NCI-H146 (cell line): ENCODE data around the gene GPR62.
A peak's percentile ranks its signal among the peaks of the same experiment; 100 is the strongest.

Source experiments
- DNase-seq: peaks from one replicate; lab custom pipeline; 2025; lab: John Stamatoyannopoulos, UW

Gene GPR62

DNA sequence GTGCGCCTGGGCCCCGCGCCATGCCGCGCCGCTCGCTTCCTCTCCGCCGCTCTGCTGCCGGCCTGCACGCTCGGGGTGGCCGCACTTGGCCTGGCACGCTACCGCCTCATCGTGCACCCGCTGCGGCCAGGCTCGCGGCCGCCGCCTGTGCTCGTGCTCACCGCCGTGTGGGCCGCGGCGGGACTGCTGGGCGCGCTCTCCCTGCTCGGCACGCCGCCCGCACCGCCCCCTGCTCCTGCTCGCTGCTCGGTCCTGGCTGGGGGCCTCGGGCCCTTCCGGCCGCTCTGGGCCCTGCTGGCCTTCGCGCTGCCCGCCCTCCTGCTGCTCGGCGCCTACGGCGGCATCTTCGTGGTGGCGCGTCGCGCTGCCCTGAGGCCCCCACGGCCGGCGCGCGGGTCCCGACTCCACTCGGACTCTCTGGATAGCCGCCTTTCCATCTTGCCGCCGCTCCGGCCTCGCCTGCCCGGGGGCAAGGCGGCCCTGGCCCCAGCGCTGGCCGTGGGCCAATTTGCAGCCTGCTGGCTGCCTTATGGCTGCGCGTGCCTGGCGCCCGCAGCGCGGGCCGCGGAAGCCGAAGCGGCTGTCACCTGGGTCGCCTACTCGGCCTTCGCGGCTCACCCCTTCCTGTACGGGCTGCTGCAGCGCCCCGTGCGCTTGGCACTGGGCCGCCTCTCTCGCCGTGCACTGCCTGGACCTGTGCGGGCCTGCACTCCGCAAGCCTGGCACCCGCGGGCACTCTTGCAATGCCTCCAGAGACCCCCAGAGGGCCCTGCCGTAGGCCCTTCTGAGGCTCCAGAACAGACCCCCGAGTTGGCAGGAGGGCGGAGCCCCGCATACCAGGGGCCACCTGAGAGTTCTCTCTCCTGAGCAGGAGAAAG is 951 bp downstream of the GPR62 start:
- no peak for DNase-seq

DNA sequence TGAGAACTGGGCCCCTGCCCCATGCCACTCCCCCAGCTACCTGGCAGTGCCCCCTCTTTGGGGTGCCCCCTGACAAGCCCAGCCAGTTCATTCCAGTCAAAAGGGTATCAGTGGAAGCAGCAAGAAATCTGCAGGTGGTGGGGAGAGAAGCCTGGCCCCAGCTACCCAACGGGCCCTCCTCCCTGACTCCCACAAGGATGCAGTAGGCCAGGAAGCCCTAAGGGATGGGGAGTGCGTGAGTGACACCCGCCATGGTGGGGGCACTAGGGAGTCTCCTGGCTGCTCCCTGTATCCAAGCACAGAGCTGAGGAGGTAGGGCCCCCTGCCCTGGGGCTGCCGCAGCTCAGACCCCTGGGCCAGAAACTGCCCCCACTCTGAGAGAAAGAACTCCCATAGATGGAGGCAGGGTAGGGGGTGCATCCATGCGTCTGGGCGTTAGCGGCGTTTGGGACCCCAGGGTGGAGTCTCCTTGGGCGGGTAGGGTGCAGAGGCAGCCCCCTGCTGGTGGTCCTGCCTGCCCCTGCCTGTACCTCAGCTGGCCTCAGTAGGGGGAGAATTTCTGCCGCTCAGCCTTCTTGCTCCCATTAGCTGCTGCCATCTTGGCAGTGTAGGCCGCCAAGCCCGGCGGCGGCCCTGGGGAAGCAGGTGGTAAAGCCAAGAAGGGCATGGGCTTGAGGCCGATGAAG is 2.5 kb downstream of the GPR62 start:
- DNase-seq = no peak

DNA sequence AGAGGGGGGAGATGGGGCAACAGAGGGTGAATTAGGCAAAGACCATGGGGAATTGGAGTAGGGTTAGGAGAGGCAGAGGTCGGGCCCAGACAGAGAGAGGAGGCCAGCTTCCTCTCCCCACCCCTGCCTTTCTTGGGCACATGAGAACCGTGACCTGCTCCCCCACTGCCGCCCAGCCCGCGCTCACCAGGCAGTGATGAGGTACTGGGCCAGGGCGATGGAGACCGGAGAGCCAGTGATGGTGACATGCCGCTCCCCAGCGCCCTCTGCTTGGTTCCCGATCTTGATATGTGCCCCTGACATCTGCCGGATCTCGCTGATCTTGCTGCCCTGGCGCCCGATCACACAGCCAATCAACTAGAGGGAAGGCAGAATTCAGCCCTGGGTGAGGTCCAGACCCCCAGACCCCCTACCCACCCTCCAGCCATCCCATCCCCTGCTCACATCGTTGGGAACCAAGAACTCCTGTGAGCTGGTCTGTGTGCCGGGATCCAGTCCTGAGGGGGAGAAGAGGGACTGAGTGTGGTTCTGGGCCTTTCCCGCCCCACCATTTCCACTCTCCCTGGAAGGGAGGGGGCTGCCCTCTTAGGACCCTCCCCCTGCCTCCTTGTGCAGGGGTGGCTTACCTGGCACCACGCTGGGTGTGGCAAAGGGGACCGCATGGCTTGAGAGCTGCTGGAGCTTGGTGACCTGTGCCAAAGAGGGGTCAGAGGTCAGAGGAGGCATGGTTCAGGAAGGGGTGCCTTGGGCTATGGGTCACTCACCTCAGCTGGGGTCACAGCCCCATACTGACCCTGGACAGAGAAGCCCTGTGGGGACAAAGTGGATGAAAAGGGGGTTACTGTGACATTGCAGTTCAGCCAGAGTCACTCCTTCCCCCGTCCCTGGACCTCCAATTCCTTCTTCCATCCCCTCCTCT is 3.7 kb downstream of the GPR62 start:
- no peak for DNase-seq

DNA sequence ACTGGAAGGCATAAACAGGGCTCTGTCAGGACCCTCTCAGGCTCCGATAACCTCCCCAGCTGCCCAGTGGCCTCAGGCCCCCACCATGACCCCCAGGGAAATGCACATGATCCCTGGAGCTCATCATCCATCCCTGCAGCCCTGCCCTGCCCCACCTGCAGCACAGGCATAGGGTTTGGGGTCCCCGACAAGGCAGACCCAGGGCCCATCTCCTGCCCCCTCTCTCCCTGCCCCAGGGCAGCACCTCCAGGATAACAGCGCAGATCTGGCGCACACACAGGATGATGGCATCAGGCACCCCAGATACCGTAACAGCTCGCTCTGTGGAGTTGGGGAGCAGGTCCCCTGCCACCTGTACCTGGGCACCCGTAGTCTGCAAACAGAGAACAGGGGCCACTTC is 4.5 kb downstream of the GPR62 start:
- DNase-seq = no peak

DNA sequence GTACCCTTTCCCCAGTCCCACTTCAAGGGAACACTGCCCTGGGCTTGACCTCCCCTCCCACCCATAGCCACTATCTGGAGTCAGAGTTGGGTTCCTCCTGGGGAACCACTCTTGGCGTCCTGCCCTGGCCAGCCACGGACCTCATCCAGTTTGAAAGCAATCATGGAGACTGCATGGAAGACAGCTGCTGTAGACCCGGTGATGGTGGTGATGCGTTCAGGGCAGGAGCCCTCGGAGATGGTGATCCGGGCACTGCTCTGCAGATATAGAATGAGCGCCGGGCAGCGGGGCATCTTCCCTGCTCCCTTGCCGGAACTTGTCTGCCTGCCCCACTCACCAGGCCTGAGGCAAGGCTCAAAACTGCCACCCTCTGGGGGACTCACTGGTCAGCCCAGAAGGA is 5.2 kb downstream of the GPR62 start:
- no peak for DNase-seq

DNA sequence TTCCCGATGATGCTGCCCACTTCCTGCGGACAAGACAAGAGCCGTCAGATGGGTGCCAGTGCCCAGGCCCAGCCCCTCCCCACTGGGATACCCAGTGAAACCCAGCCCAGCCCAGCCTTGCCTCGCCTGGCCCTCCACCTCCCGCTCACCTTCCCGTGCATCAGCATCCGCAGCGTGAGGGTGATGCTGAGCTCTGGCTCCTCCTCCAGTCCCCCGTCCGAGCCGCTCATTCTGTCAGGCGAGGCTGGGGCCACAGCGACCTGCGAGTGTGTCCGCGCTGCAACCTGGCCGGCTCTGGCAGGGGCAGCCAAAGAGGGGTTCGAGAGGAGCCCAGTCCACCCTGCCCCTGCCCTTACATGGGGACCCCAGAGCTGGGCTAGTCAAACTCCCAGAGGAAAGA is 5.8 kb downstream of the GPR62 start:
- no peak for DNase-seq

DNA sequence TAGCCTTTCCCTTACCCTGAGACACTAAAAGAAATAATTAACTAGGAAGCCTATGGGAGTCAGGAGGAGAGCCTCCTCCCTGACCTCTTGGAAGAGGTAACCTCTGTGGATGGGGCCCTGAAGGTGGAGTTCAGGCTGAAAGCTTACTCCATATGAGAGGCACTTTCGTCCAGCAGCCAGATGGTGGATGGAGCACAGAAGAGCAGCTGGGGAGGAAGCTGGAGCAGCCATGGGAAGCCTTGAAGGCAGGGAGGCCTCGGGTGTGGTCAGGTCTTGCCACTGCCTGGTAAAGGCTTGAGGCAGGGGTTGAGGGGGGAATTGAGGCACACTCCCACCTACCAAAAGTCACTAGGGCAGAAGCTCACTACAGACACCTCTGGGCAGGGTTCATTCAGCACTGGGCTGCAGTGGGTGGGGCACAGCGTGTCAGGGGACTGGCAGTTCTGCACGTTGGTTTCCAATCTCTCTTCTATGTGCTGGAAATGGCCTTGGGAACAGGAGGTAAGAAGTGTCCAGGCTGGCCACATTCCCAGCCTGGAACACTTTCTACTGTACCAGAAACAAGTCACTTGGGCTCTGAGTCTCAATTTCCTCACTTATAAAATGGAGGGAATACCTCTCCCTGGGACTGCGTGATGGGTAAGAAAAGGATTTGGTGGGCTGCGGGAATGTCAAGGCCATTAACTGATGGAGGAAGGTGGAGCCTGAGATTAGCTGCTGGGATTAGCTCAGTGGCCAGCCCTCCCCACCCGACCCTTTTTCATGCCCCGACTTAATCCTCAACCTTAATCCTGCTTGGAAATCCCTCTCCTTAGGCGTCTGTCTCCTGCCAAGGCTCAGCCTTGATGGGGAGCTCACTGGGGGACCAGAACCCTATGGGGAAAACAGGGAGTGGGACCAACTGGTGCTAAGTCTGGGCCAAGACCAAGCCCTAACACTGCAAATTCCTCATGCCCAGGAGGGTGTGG is 6.7 kb downstream of the GPR62 start:
- no peak for DNase-seq

DNA sequence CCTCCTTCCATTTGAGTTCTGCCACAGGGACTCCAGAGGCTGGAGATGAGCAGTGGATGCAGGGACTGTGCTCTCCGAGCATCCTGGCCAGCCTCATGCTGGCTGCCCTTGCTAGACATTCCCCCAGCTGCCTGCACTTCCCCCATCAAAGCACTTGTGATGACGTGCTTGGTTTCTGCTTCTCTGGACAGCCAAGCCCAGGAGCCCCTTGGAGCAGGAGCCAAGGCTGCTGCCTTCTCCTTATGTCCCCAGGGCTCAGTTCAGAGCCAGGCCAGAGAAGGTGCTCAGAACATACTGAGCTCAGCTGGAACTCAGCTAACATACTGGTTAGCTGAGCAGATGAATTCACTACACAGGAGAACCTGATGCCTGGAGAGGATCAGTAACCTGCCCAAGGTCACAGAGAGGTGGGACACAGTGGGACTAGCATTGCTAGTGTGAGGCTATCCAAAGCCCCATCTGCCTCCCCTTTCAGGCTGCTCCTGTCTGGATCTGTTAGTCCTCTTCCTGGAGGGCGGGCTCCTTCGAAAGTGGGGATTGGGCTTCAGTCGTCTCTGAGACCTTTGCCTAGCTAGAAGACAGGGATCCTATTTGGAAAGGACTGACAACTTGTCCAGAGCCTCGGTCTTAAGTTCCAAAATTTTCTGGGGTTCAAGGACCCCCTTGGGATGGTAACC is 7.8 kb downstream of the GPR62 start:
- no peak for DNase-seq

DNA sequence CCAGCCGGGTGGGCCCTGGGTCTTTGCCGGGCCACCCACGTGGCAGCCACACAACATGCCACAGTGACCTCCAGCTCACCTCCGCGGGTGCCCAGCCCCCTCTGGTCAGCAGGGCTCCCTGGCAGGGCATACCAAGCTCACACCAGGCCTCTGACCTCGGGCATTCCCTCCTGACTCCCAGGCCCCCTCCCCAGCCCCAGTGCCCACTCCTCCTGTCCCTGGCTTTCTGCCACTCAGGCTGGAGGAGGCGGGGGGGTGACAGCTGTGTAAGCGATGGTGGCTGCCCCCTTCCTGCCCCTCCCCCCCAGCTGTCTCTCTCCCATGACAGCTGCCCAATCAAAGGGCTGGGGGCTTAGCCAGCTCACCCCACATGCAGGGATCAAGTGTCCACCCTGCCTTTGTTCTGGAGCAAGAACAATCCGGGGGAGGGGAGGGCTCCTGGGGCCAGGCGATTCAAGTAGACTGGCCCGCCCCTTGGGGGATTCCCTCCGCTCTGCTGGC is 8.8 kb downstream of the GPR62 start:
- DNase-seq = peak; percentile 54

DNA sequence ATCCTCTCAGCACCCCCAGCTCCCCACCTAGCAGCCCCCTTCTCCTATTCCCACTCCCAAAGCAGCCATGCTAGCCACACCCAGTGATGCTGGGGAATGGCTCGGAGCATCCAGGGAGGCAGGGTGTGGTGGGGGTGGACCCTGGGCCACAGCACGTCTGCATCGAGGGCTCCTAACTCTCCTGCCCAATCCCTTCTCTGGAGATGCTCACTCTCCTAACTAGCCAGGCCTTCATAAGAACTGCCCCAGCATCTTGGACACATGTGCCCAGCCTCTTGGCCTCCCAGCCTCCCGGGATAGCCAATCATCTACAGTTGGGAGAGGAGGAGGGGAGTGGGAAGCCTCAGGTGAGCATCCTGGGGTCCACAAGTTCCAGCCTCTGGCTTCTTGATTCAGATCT is 9.3 kb downstream of the GPR62 start:
- DNase-seq = no peak

DNA sequence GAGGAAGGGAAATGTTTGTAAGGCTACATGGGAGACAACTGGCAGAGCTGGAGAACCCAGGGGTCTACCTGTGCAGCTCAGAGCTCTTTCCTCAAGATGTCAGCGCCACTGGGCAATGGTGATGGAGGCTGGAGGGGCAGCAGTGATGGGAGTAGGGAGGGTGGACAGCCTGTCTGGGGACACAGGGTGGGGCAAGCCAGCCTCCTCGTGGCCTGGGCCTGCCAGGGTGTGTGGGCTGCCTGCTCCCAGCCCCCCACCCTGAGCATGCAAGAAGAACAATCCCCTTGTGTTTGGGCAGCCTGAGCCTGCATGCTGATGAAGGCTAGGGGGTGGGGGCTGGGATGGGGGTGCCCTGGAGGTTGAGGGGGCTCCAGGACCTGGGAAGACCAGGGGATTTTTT is 10.8 kb downstream of the GPR62 start:
- no peak for DNase-seq

DNA sequence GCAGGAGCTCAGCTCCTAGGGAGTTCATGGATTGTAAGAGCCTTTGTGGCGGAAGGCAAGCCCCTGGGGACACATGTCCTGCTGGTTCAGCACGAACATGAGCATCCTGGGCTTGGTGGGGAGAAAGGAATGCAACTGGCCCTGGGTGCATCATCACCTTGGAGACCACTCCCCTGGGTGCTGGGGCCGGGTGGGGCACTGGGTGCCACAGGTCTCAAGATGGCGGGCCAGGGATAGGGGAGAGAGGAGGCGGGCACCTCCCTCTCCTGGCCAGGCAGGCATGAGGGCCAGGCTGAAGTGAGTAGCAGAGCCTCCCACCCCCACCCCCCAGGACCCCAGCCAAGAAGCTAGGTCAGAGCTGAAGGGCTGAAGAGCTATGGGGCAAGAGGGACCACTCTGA is 11.3 kb downstream of the GPR62 start:
- DNase-seq = peak; percentile 20

DNA sequence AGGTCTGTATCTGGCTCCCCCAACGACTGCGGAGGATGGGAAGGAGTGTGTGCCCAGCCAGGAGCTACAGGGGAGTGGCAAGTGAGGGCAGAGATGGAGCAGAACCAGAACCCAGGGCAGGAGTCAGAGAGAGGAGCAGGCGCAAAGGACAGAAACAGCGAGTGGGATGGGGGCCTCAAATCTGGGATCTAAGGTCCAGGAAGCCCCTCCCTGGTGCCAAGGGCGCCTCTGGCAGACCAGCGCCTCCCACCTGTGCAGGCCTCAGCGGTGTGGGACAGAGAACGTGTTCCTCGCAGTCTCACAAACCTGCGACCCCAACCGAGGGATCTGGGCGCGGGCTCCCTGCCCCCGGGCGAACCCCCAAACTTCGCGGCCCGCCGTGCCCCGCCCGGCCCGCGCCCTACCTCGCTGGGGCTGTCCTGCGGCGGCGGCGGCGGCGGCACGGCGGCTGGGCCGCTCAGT is 11.8 kb downstream of the GPR62 start:
- DNase-seq = peak; percentile 20

DNA sequence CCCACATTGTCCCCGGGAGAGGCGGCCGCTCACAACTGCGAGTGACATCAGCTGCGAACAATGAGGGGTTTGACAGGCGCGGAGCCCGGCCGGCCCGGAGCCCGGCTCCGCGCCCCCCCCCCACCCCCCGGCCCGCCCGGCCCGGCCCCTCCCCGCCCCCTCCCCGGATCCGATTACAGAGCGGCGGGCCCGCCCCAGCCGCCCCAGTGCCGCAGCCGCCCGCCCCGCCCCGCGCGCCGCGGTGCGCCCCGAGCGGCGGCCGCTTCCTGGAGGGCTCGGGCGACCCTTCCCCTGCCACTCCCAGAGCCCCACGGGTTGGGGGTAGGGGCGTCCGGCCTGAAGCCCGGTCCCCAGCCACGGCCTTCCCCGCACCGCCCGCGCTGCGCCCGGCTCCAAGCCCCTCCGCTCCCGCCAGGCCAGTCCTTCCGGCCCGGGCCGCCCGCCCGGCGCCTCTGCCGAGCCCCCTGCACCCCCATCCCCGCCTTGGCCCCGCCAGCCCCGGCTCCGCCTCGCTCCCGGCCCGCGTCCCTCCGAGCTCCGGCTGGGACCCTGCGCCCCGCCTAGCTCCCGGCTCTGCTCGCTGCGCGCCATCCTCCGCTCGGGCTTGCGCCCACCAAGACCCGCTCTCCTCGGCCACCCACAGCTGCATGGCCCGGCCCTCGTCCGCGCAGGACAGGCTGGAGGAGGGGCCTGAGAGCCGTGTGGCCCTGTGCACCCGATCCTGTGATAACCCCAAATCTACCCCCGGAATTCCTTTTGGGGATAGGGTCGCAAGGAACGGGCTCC is 12.4 kb downstream of the GPR62 start, which contains the start of gene PCBP4:
PCBP4 (minus strand) TSS at position 71 of the 786 bp plus-strand sequence. CDS start 6,214 bp downstream, outside the sequence.
- DNase-seq = peak; percentile 56

DNA sequence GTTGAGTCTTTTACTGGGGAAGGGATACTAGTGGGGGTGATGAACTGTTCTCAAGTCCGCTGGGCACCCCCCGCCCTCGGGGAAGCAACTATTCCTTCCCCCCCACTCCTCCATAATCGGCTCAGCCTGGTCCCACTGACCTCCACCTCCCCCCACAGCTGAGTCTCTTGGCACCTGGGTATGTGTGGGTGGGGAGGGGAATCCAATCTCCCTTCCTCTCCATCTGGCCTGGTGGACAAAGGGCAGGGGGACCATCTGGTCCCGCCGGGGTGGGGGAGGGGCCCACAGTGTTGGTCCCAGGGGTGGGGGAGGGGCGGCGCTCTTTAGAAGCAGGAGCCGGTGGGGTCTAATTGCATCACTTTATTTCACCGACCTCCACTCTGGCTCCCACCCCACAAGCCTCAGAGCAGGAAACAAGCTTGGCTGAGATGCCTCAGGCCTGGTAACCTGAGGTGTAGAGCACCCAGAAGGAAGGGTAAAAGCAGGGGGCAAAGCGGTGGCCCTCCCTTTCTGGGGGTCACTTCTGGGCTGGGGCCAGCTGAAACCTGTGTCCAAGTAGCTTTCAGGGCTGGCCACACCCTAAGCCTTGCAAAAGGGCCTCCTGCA is 13.1 kb downstream of the GPR62 start:
- peak; percentile 28 for DNase-seq

DNA sequence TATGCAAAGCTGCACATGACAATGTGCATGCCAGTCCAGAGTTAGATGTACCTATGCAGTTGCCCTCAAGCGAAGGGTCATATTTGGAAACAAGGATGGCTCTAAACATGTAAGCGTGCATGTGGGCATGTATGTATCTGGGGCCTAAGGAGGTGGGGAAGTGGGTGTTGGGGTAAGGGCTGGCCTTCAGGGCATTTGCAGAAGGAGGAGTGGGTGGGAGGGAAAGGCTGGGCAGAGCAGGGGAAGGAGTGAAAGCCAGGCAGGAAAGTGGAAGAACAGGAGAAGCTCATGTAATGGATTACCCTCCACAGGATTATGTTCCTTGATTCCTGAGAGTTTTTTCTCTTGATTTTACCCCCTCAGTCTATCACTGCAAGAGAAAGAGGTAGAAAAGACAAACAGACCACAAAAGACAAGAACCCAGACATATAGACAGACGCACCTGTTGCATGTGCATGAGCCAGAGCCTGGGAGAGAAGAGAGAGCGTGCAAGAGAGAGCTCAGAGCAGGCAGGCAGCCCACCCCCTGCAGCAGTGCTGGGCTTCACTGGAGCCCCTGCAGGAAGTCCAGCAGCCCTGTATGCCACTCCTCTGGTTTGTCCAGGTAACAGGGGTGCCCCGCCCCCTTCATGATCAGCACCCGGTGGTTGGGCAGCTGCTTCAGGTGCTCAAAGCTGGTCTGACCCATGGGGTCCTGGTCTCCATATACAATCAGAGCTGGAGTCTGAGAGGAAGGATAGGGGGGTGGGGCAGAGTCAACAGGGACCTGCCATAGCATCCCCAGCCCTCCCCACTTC is 13.9 kb downstream of the GPR62 start:
- DNase-seq = no peak

DNA sequence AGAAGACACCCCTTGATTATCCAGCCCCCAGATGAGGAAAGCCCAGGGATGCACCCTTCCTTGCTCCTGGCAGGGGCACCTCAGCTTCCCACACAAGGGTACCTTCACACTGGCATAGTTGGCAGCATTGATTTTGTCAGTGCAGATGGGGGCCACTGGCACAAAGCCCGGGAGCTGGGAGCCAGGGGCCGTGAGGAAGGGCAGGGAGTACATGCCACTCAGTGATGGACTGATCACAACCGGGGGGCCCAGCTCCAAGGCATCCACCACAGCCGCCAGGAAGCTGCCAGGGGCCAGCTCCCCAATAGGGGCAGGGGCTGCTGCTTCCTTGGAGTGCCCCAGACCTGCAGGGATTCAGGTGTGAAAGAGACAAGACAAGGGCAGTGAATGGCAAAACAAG is 14.7 kb downstream of the GPR62 start:
- DNase-seq = no peak
